ENCODE results near the gene GSDME. TPM values are rescaled to one million over a fixed set of nuclear protein-coding genes. Genes with fewer than 3 reads are reported as not detected.

GSDME gene
- total and polyA plus RNA-seq, 4 donors, result 3.2 to 4.0 (median 3.7) TPM

DNA sequence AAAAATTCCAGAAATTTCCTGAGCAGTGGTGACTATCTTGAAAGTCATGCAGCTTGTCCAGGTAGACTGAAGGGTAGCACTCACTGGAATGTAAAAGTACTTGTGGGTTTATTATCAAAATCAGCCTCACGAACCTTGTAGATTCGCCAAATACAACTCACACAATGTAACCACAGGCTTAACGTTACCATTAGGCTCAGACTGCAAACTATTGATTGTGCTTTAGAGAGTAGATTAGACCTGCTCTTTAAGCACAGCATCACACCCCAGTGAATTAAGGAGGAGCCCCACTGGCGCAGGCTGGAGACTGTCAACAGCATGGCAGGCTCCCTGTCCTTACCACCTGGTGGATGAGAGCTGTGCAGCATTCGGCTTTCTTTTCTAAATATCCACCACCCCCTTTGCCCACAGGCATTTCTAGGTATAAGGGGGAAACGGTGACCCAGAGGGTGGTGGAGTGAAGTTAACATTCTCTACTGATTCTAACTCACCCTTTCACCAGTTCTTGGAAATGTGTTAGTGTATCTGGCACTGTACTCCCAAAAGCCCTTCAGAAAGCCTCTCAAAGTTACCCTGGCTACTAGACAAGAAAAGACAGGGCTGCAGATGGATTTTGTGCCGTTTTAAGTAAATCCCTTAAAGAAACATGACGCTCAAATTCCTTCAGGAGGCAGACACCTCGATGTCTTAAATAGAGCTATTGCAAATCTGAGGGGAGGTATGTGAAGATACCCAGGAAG is 56.6 kb downstream of the GSDME start:
- Histone ChIP-seq H3K9ac (ENCODE audit: low read depth in 1 of 2, low read length in 2 of 2) (no peak overlapping the region), H3K4me1 (ENCODE audit: control insufficient read depth in 4 of 4, insufficient read depth in 4 of 4, low read length in 3 of 4) (no peaks in the 10 kb centered on the region), H3K9me3 (ENCODE audit: control insufficient read depth in 4 of 4, low read length in 3 of 4) (no peaks in the 10 kb centered on the region), H3K36me3 (ENCODE audit: control insufficient read depth in 4 of 4, insufficient read depth in 3 of 4, low read depth in 1 of 4, low read length in 3 of 4) (no peaks in the 10 kb centered on the region), H3K27me3 (ENCODE audit: control insufficient read depth in 4 of 4, insufficient read depth in 4 of 4, low read length in 3 of 4) (no peaks in the 10 kb centered on the region), H3K27ac (ENCODE audit: low read depth in 1 of 2, low read length in 2 of 2) (no peak overlapping the region), H3K4me3 (ENCODE audit: low read depth in 1 of 3, low read length in 3 of 3) (no peak overlapping the region)
- TF ChIP-seq, protein P1, sequence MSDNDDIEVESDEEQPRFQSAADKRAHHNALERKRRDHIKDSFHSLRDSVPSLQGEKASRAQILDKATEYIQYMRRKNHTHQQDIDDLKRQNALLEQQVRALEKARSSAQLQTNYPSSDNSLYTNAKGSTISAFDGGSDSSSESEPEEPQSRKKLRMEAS (IDR thresholded peaks at IDR 0.05), result no peak
- TF ChIP-seq YY1 (IDR thresholded peaks at IDR 0.05) (no peak), NR2F2 (IDR thresholded peaks at IDR 0.05) (no peak)
- TF ChIP-seq, protein P2, sequence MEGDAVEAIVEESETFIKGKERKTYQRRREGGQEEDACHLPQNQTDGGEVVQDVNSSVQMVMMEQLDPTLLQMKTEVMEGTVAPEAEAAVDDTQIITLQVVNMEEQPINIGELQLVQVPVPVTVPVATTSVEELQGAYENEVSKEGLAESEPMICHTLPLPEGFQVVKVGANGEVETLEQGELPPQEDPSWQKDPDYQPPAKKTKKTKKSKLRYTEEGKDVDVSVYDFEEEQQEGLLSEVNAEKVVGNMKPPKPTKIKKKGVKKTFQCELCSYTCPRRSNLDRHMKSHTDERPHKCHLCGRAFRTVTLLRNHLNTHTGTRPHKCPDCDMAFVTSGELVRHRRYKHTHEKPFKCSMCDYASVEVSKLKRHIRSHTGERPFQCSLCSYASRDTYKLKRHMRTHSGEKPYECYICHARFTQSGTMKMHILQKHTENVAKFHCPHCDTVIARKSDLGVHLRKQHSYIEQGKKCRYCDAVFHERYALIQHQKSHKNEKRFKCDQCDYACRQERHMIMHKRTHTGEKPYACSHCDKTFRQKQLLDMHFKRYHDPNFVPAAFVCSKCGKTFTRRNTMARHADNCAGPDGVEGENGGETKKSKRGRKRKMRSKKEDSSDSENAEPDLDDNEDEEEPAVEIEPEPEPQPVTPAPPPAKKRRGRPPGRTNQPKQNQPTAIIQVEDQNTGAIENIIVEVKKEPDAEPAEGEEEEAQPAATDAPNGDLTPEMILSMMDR (IDR thresholded peaks at IDR 0.05; ENCODE audit: low read depth, low read length, missing input control), result no peak
- 86% methylated on average over 9 of the region's 9 CpGs for WGBS
- no peak for DNase-seq (ENCODE audit: low spot score)

DNA sequence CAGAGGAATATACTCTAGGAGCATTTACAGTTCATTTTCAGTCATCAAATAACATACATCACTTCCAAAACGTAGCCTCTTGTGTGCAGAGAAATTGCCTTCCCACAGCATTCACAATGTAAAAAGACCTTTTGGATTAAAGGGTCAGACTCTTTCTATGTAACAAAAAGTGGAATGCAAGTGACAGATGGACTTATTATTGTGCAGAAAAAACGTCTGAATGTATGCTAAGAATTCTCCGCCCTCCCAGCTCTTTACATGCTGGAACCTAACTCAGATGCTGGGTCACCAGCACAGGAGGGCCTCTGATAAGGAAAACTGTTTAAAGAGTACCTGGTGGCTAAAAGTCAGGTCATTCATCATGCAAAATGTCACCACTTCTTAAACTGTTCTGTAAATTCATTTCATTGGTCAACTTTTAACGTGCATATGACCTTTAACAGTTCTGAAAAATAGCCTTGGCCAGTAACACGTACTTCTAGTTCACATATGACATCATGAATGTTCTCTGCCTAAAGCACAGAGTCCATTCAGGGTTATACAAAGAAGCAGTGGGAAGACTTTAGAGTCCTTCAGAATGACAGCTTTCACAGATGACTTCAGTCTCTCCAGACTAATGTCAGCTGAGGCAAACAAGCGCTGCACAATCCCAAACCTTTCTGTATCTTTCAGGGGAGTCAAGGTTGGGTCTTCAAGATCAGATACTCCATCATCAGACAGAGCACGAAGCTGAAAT is 58.6 kb downstream of the GSDME start:
- no peaks in the 10 kb centered on the region for H3K36me3 ChIP-seq (ENCODE audit: control insufficient read depth in 4 of 4, insufficient read depth in 3 of 4, low read depth in 1 of 4, low read length in 3 of 4)
- H3K27ac ChIP-seq (ENCODE audit: low read depth in 1 of 2, low read length in 2 of 2), result no peak overlapping the region
- DNase-seq (ENCODE audit: low spot score), result no peak
- no peak overlapping the region for H3K9ac ChIP-seq (ENCODE audit: low read depth in 1 of 2, low read length in 2 of 2)
- no peaks in the 10 kb centered on the region for H3K4me1 ChIP-seq (ENCODE audit: control insufficient read depth in 4 of 4, insufficient read depth in 4 of 4, low read length in 3 of 4)
- no peak for TF ChIP-seq GABPA (IDR thresholded peaks at IDR 0.05 in 1 of 2, conservative IDR thresholded peaks at IDR 0.05 in 1 of 2)
- TF ChIP-seq TAF1 (conservative IDR thresholded peaks at IDR 0.05), result no peak
- TF ChIP-seq HNF4G (IDR thresholded peaks at IDR 0.05), result no peak
- no peak for TF ChIP-seq FOXA2 (IDR thresholded peaks at IDR 0.05)
- TF ChIP-seq, protein P3, sequence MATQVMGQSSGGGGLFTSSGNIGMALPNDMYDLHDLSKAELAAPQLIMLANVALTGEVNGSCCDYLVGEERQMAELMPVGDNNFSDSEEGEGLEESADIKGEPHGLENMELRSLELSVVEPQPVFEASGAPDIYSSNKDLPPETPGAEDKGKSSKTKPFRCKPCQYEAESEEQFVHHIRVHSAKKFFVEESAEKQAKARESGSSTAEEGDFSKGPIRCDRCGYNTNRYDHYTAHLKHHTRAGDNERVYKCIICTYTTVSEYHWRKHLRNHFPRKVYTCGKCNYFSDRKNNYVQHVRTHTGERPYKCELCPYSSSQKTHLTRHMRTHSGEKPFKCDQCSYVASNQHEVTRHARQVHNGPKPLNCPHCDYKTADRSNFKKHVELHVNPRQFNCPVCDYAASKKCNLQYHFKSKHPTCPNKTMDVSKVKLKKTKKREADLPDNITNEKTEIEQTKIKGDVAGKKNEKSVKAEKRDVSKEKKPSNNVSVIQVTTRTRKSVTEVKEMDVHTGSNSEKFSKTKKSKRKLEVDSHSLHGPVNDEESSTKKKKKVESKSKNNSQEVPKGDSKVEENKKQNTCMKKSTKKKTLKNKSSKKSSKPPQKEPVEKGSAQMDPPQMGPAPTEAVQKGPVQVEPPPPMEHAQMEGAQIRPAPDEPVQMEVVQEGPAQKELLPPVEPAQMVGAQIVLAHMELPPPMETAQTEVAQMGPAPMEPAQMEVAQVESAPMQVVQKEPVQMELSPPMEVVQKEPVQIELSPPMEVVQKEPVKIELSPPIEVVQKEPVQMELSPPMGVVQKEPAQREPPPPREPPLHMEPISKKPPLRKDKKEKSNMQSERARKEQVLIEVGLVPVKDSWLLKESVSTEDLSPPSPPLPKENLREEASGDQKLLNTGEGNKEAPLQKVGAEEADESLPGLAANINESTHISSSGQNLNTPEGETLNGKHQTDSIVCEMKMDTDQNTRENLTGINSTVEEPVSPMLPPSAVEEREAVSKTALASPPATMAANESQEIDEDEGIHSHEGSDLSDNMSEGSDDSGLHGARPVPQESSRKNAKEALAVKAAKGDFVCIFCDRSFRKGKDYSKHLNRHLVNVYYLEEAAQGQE (IDR thresholded peaks at IDR 0.05), result no peak
- no peak for TF ChIP-seq YY1 (IDR thresholded peaks at IDR 0.05)
- TF ChIP-seq, protein P2 (IDR thresholded peaks at IDR 0.05; ENCODE audit: low read depth, low read length, missing input control), result no peak
- no peak for TF ChIP-seq SP1 (IDR thresholded peaks at IDR 0.05)
- TF ChIP-seq EGR1 (IDR thresholded peaks at IDR 0.05; ENCODE audit: low read depth in 2 of 2), result no peak
- no peak for TF ChIP-seq JUND (IDR thresholded peaks at IDR 0.05)
- TF ChIP-seq HNF4A (conservative IDR thresholded peaks at IDR 0.05), result no peak
- TF ChIP-seq, protein P4, sequence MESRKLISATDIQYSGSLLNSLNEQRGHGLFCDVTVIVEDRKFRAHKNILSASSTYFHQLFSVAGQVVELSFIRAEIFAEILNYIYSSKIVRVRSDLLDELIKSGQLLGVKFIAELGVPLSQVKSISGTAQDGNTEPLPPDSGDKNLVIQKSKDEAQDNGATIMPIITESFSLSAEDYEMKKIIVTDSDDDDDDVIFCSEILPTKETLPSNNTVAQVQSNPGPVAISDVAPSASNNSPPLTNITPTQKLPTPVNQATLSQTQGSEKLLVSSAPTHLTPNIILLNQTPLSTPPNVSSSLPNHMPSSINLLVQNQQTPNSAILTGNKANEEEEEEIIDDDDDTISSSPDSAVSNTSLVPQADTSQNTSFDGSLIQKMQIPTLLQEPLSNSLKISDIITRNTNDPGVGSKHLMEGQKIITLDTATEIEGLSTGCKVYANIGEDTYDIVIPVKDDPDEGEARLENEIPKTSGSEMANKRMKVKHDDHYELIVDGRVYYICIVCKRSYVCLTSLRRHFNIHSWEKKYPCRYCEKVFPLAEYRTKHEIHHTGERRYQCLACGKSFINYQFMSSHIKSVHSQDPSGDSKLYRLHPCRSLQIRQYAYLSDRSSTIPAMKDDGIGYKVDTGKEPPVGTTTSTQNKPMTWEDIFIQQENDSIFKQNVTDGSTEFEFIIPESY (IDR thresholded peaks at IDR 0.05), result no peak
- TF ChIP-seq NR2F2 (IDR thresholded peaks at IDR 0.05), result no peak
- TF ChIP-seq, protein P1 (IDR thresholded peaks at IDR 0.05), result no peak
- TF ChIP-seq, protein P5, sequence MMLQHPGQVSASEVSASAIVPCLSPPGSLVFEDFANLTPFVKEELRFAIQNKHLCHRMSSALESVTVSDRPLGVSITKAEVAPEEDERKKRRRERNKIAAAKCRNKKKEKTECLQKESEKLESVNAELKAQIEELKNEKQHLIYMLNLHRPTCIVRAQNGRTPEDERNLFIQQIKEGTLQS (IDR thresholded peaks at IDR 0.05), result no peak
- no peak for TF ChIP-seq RAD21 (IDR thresholded peaks at IDR 0.05)
- TF ChIP-seq RXRA (IDR thresholded peaks at IDR 0.05), result no peak
- TF ChIP-seq FOXA1 (IDR thresholded peaks at IDR 0.05), result no peak
- WGBS, result 90% methylated on average over 7 of the region's 7 CpGs
- no peaks in the 10 kb centered on the region for H3K9me3 ChIP-seq (ENCODE audit: control insufficient read depth in 4 of 4, low read length in 3 of 4)
- H3K4me3 ChIP-seq (ENCODE audit: low read depth in 1 of 3, low read length in 3 of 3), result no peak overlapping the region
- H3K27me3 ChIP-seq (ENCODE audit: control insufficient read depth in 4 of 4, insufficient read depth in 4 of 4, low read length in 3 of 4), result no peaks in the 10 kb centered on the region

Data from liver (tissue), 9 donors.